GM19324 (cell line): ENCODE data around the gene FSTL5.
A peak's percentile ranks its signal among the peaks of the same experiment; 100 is the strongest.
"Not testable (repeated sequence)": the region's sequence is repeated elsewhere in the genome, so short reads cannot be mapped to it uniquely, and the experiment has no call there.

Experiments
- ATAC-seq: cut with Tn5 transposase; IDR thresholded peaks from one replicate; pipeline ENCODE4 v1.9.1; 2021; ENCODE audit warnings: mild to moderate bottlenecking, moderate library complexity; ENCODE audit not compliant: unreplicated experiment, low FRiP score

The FSTL5 gene

GRCh38 chr4:162163892-162164759 lies at the start of gene FSTL5:
Gene FSTL5, minus strand, starts transcription at chr4:162164000. Its CDS starts 52,604 bp downstream, at chr4:162111396.
- peak; percentile 88 for ATAC-seq

DNA sequence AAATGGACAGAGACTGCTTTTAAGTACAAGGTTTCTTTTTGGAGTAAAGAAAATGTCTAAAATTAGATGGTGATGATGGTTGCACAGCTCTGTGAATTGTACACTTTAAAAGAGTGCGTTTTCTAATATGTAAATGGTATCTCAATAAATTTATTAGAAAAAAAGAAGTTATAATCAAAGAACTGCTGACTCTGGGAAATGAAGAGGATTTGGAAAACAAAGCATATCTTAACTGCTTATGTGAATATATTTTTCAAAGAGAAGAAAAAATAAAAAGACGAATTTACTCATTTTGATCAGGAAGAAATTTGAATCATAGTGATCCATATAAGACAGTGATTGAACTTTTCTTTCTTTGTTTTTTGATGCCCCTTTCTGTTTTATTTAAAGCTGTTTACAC lies 45.9 kb upstream of the FSTL5 start:
- ATAC-seq: no peak

DNA sequence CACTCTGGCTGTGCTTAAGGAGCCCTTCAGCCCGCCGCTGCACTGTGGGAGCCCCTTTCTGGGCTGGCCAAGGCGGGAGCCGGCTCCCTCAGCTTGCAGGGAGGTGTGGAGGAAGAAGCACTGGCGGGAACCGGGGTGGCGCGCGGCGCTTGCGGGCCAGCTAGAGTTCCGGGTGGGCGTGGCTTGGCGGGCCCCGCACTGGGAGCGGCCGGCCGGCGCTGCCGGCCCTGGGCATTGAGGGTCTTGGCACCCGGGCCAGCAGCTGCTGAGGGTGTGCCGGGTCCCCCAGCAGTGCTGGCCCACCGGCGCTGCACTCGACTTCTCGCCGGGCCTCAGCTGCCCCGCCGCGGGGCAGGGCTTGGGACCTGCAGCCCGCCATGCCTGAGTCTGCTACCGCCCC lies 39.7 kb upstream of the FSTL5 start:
- not testable (repeated sequence) for ATAC-seq

DNA sequence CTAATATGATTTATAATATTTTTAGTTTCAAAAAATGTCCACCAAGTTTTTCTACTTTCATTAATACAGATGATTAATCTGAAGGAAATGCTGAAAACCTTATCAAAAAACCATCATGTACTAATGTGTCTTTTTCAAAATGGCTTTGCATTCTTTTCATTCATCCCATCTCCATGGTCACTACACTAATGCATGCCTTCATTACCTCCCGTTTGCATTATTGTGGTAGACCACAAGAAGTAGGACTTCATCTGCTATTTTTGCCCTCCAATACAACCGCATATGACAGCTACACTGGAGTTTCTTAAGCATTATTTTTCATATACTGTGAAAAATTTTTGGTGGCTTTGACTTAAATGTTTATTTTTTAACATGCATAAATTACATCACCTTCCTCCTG lies 37.9 kb upstream of the FSTL5 start:
- ATAC-seq: no peak

- no peak for ATAC-seq
Measured at GRCh38 chr4:162170509-162170908, 6.7 kb upstream of the FSTL5 start.

- ATAC-seq: no peak
Measured at GRCh38 chr4:162164906-162165510, 1.2 kb upstream of the FSTL5 start.

- ATAC-seq: no peak
Measured at GRCh38 chr4:162162672-162163071, 1.1 kb downstream of the FSTL5 start.

DNA sequence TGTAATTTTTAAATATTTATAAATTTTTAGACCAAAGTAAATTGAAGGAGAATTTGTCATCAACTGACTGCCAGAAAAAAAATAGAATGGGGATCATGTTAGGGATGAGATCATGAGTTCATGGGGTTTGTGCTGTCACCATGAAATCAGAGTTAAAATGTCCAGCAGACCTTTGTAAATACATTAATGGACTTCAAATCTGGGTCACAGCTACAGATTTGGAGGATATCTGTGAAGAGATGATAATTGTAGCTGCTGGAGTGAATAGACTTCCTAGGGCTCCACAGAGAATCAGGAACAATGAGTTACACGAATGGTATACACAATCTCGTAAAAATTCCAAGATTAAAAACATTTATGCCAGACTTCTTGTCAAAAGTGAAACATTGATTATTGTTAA lies 6.6 kb downstream of the FSTL5 start:
- ATAC-seq: no peak

DNA sequence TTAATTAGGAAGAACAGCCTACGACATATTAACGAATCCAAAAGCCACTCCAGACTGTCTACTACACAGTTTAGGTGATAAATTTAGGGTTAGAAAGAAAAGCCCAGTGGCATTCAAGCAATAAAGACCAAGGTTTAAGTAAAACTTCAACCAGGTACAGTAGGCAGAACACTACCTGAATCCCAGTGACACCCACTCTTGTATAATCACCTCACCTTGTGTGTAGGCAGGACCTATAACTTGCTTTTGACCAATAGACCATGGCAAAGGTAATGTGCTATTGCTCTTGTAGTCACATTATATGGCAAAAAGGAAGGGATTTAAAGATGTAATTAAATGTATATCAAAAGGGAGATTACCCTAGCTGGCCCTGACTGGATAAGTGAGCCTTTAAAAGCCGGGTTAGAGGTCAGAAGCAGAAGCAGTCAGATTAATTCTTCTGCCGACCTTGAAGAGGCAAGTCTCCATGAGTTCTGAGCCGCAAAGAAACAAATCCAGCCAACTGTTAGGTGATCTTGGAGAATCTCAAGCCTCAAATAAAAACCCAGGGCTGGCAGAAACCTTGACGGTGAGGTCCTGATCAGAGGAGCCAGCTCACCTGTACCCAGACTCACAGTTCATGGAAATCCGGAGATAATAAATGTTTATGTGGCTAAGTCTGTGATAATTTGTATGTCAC lies 8.8 kb downstream of the FSTL5 start:
- ATAC-seq: no peak

GRCh38 chr4:162151850-162152249 lies 11.9 kb downstream of the FSTL5 start:
- no peak for ATAC-seq

DNA sequence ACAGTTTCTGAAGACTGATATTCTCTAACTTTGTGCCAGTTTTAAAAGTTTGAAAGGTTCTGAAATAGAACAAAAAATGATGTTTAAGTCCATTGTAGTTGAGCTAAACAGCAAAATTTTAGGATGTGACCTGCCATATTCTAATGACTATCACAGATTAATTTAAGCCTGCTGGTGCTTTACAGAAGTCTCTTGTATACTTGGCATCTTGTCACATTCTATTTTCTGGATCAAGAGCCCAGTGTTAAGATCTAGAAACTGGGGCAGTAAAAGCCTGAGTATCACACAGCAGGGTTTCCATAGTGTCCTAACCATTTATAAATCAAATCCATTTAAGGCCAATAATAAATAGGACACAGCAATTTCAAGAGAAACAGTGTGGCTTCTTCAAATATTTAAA lies 12.4 kb downstream of the FSTL5 start:
- no peak for ATAC-seq

- no peak for ATAC-seq
Measured at GRCh38 chr4:162149644-162150043, 14.2 kb downstream of the FSTL5 start.

DNA sequence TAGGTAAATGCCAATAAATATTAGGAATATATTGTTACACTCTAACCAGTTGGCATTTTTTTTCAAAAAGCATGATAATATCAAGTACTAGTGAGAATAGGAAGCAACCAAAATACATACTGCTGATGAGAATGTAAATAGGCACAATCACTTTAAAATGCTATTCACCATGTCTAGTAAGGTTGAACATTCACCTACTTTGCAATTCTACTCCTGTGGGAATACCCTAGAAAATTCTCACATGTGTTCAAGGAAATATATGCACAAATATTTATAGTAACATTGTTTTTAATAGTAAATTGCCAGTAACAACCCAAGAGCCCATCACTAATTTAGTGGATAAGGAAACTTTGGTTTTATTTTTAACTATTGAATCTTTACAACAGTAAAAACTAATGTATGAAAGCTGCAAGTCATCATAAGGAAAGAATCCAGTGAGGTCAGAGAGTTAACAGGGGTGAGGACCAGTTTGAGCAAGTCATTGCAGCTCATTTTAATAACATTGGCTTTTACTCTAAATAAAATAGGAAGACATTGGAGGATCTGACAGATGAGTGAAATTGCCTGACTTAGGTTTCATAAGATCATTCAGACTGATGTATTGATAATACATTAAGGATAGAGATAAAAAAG lies 23.6 kb downstream of the FSTL5 start:
- ATAC-seq: no peak

DNA sequence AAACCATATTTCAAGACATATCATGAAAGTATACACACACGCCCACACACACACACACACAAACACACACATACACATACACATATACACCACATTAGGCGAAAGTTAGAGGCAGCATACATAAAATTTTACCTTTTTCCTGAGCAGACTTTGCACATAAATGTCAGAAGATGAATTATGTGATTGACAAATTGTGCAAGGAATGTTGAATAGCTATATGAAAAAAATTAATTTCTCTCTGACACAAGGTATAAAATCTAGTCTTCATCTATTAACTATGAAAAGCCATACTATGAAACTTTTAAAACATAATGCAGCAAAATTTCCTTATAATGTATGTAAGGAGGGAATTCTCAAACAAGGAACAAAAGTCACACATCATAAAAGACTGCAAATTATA lies 24.4 kb downstream of the FSTL5 start:
- ATAC-seq: no peak

DNA sequence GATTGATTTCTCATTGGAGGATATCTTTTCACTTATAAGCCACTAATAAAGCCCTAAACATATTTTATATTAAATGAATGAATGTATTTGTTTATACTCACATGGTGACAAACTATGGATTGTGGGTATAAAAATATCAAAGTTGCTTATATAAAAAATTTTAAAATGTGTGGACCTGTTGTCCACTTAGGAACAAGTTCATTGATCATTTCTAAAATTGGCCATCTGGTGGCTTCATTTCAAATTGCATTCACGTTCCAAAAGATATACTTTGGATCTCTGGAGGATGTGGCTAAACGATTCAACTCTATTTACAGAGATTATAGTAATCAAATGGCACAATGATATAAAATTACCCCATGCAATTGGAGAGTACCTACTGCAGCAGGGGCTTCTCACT lies 32.5 kb downstream of the FSTL5 start:
- no peak for ATAC-seq

- ATAC-seq: no peak
Measured at GRCh38 chr4:162126729-162127128, 37.1 kb downstream of the FSTL5 start.

GRCh38 chr4:162117051-162117450 lies 46.7 kb downstream of the FSTL5 start:
- ATAC-seq: no peak

DNA sequence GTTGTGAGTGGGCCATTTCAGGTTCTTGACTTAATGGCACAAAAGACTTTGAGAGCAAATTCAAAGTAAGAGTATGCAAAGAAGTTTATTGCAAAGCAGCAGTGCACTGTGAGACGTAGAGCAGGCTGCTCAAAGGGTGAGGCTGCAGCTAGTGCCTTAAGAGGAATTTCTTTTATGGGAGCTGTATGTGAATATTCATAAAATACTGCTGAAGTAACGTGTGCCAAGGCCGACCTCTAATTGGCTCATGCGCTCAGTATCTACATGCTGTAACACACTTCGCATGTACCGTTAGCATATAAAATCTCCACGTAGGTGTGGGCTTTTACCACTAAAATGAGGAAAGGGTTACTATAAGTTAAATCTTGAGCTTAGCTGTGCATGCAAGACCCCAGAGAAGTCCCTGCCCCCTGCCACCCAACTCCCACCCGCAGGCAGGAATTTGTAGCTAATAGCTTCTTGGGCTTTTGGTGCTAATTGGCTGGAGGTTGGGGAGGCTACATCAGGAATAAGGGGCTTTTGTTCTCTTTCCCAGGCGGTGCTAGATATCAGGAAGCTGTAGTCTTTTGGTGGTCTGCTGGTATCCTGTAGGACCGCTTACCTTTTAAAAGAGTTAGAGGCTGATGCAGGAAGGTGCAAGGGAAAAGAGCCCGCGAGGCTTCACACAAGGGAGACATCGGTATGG lies 47.6 kb downstream of the FSTL5 start:
- no peak for ATAC-seq

DNA sequence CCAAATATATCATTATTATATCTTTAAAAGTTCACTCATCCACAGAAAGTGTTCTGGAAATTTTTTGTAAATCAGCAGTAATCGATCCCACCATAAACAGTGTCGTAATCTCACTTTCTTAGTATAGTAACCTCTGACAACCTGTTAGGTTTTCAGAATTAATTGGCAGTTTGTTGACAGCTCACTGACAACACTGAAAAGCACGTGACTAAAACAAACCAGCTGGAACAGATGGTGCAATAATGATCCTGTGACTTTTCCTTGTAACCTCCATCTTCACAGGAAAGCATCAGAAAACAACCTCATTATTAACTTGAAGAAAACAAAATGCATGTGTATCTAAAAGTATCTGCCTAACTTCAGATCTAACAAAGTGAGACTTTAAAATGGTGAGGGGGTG lies 48.5 kb downstream of the FSTL5 start:
- ATAC-seq: no peak

- ATAC-seq: no peak
Measured at GRCh38 chr4:162111078-162111477, 52.7 kb downstream of the FSTL5 start.
